GM03348 (cell line): ENCODE results near the gene CKAP5.

Source experiments
- DNase-seq: peaks from one replicate; pipeline ENCODE4 v3.0.0; 2012; ENCODE audit warnings: low spot score

The CKAP5 gene

DNA sequence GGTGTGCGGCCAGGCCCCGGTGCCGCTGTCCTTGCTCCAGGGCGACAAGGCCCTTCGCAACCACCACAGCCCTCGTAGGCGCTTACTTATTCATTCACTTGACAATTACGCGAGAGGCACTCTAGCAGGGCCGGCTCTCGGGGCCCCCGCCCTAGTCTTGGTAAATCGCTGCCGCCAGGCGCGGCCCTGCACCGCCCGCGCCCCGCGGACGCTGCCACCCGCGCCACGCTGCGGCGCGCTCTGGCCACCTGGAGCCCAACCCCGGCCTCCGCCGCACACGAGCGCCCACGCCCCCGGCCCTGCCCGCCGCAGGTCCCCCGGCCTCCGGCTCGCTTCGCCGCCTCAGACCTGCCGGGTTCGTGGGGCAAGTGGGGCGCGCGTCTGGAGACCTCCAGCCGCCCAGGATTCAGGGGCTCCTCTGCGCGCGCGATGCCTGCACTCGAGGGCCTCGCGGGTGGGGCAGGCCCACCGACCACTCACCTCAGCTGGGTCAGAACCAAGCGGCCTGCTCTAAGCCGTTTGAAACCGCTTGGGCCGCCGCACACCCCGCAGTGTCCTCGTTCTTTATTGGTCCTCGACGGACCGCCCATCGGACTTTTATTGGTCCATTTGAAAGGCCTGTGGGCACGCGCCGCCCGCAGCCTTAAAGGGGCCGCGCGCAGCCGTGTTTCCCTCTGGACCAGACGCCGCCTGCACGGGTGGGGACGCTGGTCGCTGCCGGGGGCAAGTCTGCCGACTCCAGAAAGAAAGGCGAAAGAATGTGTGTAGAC lies at the start of gene CKAP5:
Gene CKAP5 (minus strand): TSS at position 541 of the 770 bp plus-strand sequence. CDS start 25,049 bp downstream, outside the sequence.
- DNase-seq = peak; percentile 98

- DNase-seq = peak; percentile 33
These were observed 49.7 kb upstream of the CKAP5 start for GRCh38 chr11:46895821-46896220.

DNA sequence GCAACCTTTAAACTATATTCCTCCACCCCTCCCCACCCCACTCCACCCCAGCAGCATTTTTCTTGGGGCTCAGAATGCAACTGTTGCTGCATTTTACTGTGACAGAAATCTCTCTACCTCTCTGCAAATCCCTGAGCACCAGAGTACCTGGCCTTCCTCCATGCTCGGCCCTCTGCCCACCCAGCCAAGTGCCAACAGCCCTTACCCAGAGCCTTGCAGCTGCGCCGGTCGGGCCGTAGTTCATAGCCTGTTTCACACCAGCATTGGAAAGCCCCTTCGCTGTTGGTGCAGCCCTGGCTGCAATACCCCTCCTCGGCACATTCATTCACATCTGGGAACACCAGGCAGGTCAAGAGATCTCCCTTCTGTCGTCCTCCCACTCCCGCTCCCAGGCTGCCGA lies 48.9 kb upstream of the CKAP5 start:
- DNase-seq = no peak

DNA sequence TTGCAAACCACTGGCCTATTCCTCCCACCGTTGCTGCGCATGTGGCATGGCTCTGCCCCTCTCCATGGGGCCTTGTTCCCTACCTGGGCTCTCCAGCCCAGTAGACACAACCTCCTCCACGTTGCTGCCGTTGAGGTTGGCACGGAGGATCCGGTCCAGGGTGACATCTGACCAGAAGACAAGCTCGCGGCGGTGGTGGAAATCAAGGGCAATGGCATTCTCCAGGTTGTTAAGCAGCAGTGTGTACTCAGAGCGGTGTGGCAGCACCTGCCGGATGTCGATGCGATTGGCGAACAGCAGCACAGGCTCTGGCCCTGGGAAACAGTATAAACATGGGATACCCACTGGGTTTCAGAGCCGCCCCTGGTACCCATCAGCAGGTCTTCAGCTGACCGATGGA lies 48.4 kb upstream of the CKAP5 start:
- no peak for DNase-seq

DNA sequence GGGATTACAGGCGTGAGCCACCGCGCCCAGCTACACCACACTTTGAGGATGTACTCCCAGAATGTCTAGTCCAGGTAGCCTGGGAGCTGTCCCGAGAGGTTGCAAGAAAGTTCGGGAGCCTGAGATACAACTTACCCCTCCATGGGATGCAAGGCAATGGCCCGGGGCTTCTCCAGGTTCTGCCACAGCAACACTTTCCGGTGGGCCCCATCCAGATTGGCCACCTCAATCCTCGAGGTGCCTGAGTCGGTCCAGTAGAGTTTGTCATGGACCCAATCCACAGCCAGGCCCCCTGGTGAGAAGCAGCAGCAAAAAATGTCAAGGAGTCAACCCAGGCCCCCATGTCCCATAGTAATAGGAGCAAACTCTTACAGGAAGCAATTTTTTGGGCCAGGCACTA lies 46.8 kb upstream of the CKAP5 start:
- DNase-seq = no peak

GRCh38 chr11:46892109-46892508 lies 46.0 kb upstream of the CKAP5 start:
- DNase-seq = no peak

- no peak for DNase-seq
These were observed 44.6 kb upstream of the CKAP5 start for GRCh38 chr11:46890665-46891064.

DNA sequence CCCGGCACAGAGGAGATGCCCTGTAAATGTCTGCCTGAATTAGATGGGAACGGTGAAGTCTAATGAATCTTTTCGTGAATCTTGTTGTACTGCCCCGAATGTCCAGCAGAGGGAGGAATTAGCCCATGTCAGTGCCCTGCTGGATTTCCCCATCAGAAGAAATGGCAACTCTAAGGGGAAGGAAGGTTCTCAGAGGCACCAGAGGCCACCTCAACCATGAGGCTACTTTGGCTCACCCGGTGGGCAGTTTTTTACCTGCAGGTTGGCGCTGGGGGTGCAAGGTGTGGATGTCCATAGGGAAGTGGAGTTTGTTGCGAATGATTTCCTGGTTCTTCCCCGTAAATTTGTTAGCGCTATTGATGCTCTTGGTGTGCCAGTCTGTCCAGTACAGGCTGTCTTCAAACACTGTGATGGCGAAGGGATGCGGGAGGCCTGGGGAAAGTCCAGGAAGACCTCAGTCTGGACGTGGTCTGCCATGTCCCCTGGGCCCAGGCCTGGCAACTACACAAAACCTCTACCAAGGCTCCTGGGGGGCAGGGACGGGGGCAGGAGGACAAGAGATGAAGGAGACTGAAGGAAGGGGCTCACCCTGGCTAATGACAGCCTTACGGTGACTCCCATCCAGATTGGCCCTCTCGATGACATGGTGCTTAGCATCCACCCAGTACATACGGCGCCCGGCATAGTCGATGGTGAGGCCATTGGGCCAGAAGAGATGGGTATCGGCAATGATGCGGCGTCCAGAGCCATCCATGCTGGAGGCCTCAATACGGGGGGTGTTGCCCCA lies 43.8 kb upstream of the CKAP5 start:
- DNase-seq = peak; percentile 89

DNA sequence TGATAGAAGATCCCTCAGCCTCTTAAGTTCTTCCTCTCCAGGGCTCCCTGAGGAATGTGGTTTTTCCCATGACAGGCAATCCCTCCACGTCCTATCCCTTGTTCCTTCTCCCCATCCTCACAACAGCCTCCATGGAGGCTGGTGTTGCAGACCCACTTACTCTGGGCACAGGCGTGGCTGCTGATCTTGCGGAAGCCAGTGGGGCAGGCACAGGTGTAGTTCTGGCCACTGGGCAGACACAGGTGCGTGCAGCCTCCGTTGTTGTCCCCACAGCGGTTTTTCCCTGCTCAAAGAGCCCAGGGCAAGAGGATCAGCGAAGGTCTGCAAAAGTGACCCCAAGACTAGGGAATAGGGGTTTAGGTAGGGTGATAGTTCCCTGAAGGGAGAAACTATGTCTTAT lies 43.2 kb upstream of the CKAP5 start:
- DNase-seq = no peak

DNA sequence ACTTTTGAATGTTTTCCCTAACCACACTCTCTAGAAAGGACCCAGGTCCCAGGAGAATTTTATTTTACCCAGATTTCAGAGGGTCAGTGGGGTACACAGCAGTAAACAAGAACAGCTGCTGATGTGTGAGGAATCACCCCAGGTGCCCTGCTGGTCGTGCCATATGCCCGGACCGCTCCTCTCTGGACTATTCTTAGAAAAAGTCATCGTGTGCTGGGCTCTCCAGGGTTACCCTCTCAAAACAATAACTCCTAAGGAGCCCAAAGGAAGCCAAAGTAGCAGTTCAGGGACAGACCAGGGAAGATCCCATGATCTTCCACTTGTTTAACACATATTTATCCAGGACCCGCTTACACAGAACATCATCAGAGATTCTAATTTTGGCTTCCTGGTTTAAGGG lies 42.6 kb upstream of the CKAP5 start:
- DNase-seq = no peak

- no peak for DNase-seq
These were observed 40.1 kb upstream of the CKAP5 start for GRCh38 chr11:46886211-46886610.

GRCh38 chr11:46879056-46879585 lies 33.0 kb upstream of the CKAP5 start:
- DNase-seq = no peak

GRCh38 chr11:46877580-46877979 lies 31.5 kb upstream of the CKAP5 start:
- no peak for DNase-seq

GRCh38 chr11:46876471-46876870 lies 30.4 kb upstream of the CKAP5 start:
- no peak for DNase-seq

DNA sequence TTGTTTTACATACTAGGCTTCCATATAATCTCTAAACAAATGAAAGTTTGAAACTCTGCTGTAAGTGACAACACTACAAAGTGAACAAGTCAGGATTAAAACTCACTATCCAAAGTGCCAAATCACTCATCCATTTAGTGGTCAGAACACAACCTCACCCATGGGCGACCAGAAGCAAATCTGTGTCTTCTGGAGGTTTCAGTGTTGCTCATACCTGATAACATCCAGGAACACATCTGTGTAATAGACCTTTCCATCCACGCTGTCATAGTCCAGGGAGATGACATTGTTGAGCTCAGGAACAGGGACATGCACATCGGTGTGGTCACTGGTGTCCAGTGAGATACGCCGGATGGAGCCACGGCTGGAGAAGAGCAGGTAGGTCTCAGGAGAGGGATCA lies 28.5 kb upstream of the CKAP5 start:
- DNase-seq = no peak

DNA sequence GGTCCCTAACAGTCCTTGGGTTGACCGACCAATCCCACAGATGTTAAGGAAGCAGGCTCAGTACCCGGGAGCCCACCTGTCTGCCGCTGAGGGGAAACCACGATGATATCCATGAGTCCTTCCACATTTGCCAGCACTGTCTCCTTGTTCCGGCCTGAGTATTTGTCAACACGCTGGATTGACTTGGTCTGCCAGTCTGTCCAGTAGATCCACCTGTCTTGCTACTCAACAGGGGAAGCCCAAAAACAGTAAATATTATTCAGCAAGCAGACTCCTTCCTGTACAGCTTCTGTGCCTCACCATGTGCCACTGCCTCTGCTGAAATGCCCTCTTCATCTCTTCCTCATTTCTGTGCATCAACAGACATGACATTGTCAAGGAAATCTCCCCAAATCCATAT lies 22.8 kb upstream of the CKAP5 start:
- no peak for DNase-seq

GRCh38 chr11:46865340-46865739 lies 19.3 kb upstream of the CKAP5 start:
- DNase-seq = peak; percentile 75

DNA sequence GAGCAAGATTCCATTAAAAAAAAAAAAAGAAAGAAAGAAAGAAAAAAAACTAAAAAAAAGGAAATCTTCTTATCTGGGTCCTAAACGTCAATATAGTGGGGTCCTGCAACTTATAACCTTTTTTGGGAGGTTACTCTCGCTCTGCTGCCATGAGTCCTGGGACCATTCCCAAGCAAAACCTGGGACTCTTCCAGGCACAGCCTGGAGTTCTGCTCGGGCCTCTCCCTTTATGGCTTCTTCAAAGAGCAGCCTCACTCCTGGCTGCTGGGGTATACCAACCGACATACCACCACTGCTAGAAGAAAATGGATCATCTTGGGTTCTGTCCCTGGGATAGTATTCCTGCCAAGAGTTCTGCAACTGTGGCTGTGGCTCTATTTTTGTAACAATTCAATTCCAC lies 14.1 kb upstream of the CKAP5 start:
- DNase-seq = no peak

- DNase-seq = no peak
These were observed 13.0 kb upstream of the CKAP5 start for GRCh38 chr11:46858920-46859546.

DNA sequence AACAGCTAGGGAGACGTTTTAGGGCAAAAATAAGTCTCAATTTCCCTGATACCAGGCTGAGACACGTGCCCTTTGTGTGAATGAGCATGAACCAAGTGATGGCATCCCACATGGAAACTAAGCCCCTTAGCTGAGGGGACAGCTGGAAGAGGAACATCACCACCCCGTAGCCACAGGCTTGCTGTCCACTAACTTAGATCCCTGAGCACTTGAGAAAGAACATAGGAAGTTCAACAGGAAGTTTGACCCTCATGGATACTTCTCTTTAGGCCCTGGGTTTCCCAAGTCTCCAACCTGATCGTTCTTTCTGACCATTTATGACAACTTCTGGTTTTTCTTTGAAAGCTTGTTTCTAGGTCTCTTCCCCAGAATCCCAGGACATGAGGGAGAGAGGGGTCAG lies 11.6 kb upstream of the CKAP5 start:
- DNase-seq = no peak

GRCh38 chr11:46856605-46857343 lies 10.7 kb upstream of the CKAP5 start:
- no peak for DNase-seq

DNA sequence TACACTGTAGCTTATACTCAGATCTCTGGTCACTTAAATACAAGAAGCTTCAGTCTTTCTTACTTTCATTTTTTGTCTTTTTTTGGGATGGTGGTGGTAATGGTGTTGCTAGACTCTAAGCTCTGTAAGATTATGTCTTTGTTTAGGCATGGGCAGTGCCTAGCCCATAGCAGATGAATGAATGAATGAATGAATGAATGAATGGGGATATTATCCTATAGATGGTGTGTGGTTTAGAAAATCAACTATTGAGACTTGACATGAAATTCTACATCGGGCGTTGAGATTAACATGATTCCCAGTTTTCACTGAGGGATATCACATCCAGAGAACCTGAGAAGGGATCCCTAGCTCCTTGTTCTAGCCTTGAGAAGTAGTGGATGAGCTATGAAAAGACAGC lies 9.8 kb upstream of the CKAP5 start:
- no peak for DNase-seq
